Measurements from ENCODE around the gene LDB3.

GRCh38 chr10:86651631-86652331 lies 16.5 kb upstream of the LDB3 start:
- TF ChIP-seq CTCF (IDR thresholded peaks at IDR 0.05): no peak
- no peak for TF ChIP-seq POLR2A (IDR thresholded peaks at IDR 0.05)
